NCI-H2227 (cell line): ENCODE data around the gene RNF31.
A peak's percentile ranks its signal among the peaks of the same experiment; 100 is the strongest.
"Not testable (repeated sequence)": the region's sequence is repeated elsewhere in the genome, so short reads cannot be mapped to it uniquely, and the experiment has no call there.

Experiments used
- DNase-seq: peaks from one replicate; lab custom pipeline; 2025; ENCODE audit not compliant: unreplicated experiment; lab: John Stamatoyannopoulos, UW

Gene RNF31

GRCh38 chr14:24146978-24147760 lies at the start of gene RNF31:
Gene RNF31 (plus strand): TSS chr14:24147498. CDS start chr14:24147699, 201 bp downstream.
- peak; percentile 97 for DNase-seq

GRCh38 chr14:24098229-24098926 lies 48.9 kb upstream of the RNF31 start:
- no peak for DNase-seq

DNA sequence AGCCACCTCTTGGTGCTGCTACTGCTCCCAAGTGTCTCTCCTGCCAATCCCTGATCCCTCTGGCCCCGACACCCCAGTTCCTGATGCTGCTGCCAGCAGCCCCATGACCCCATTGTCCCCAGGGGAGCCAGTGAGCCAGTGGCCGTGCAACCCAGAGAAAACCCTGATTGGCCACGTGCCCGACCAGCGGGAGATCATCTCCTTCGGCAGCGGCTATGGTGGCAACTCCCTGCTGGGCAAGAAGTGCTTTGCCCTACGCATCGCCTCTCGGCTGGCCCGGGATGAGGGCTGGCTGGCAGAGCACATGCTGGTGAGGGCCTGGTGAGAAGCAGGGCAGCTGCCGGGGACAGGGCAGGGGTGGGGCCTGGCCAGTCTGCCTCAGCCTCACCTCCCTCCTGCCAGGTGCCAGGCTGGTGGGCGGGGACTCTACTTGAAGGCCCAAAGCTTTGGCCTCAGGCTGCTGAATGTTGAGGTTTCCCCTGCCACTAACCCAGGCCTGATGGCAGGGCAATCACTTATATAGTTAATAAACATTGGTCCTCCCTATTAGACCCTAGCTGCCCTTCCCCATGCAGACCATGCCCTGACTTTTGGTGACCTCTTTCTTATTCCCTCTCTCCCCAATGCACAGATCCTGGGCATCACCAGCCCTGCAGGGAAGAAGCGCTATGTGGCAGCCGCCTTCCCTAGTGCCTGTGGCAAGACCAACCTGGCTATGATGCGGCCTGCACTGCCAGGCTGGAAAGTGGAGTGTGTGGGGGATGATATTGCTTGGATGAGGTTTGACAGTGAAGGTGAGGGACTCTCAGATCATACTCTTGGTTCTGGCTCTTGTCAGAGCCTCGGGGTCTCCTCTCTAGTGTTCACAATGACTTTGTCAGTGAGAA lies 48.1 kb upstream of the RNF31 start:
- no peak for DNase-seq

GRCh38 chr14:24100197-24100981 lies 46.9 kb upstream of the RNF31 start:
- DNase-seq: no peak

DNA sequence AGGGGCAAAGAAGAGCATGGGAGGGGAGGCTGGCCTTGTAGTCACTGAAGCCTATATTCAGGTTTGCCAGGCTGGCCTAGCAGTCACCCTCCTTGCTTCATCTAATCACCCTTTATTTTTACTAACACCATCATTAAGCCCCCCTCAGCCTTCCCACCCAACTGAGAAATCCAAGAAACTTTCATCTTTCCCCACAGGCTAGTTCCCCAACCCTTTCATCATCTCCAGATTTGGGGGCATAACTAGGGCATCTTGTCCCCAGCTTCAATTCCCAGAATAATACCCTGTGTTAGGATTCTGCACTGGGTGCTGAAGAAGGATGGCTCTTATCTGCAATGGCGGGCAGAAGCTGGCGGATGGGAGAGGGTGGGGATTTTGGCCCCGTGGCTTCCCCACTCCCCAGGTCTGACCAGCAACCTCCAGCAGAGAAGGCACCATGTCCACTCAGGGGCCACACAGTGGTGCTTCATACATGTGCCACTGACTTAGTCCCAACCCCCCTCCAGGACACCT lies 46.3 kb upstream of the RNF31 start:
- no peak for DNase-seq

- DNase-seq: no peak
Measured at GRCh38 chr14:24102357-24103048, 44.8 kb upstream of the RNF31 start.

GRCh38 chr14:24103451-24103850 lies 43.8 kb upstream of the RNF31 start:
- no peak for DNase-seq

- DNase-seq: not testable (repeated sequence)
Measured at GRCh38 chr14:24105609-24106239, 41.6 kb upstream of the RNF31 start.

DNA sequence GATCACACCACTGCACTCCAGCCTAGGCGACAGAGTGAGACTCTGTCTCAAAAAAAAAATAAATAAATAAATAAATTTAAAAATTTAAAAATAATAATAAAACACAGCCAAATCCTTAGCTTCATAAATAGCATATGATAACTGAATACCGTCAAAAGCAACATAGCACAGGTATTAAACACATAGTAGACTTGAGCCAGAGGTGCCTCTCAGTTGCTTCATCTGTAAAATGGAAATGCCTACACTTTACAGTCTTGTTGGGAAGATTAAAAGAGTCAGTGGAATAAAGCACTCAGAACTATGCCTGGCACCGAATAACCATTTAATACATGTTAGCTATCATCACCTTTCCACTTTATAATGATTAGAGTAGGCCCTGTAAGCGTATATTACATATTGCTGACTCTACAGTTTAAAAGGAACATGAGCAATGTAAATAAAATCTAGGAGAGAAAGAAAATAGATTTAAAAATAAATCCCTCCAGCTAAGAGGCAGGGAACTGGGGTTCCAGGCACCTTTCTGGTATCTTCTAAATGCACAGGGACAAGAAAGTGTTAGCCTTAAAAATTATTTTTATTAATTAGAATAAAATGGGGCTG lies 40.5 kb upstream of the RNF31 start:
- DNase-seq: no peak

GRCh38 chr14:24108336-24108874 lies 38.9 kb upstream of the RNF31 start:
- DNase-seq: no peak

- no peak for DNase-seq
Measured at GRCh38 chr14:24110060-24110459, 37.2 kb upstream of the RNF31 start.

- no peak for DNase-seq
Measured at GRCh38 chr14:24110523-24110922, 36.8 kb upstream of the RNF31 start.

DNA sequence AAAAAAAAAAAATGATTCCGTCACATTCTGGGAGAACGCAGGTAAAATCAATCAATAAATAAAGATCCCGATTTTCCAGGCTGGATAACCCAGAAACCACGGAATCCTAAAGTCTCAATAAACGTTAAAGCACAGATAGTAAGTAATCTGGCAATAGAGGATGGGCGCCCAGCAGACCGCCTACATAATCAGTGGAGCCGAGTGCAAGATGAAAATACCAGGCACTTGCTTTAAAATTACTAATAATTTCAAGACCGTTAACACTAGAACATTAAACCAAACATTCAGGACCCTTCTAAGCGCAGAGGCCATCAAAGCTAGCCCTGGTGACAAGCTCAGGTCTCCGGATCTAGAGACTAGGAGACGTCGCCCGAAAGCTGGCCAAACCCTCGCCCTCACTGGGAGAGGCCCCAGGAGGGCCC lies 33.9 kb upstream of the RNF31 start:
- peak; percentile 47 for DNase-seq

- DNase-seq: peak; percentile 86
Measured at GRCh38 chr14:24113801-24114531, 33.3 kb upstream of the RNF31 start.

DNA sequence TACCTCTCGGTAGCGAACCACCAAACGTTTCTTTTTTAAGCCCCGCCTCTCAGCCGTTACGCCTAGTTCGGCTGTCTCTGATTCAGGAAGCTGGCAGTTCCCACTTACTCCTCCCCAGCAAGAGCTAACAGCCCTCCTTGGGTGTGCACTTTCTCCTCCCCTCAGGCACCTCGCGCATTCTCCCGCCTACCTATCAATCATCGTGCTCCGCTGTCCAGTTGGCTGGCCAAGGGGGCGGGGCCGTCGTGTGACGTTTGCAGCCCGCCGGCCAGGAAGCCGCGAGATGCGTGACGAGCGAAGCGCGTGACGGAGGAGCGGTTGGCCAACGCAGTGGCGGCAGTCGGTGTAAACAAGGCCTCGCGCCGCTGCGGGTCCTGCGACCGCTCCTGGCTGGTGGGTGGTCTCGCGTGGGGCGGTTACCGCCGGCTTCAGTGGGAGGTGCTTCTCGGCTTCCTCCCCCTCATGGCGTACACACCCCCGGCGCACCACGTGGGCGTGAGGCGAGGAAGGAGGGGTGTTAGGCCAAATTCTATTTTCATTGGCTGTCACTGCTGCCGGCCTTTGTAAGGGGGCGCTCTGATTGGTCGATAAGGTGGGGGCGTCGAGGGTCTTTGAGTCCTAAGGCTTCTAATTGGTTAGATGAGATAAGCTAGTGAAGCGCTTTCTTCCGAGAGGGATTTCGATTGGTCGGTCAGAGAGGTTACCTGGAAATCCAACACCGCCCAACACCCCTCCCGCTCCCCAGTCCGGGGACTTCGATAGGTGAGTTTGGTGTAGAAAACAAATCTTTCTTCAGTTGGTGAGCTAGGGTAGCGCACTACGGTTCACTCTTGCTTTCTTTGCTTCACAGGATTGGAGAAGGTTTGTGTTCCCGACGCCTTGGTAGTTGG lies 32.5 kb upstream of the RNF31 start, which contains the start of the genes DCAF11 and NRL:
Gene DCAF11 (plus strand): TSS at position 246 of the 890 bp plus-strand sequence. CDS start 818 bp downstream, outside the sequence.
Gene NRL (minus strand): TSS at position 418 of the 890 bp plus-strand sequence. CDS start 32,101 bp downstream, outside the sequence.
- peak; percentile 99 for DNase-seq

GRCh38 chr14:24115422-24116127 lies 31.7 kb upstream of the RNF31 start:
- no peak for DNase-seq
